ENCODE measurements around the gene GARRE1.

DNA sequence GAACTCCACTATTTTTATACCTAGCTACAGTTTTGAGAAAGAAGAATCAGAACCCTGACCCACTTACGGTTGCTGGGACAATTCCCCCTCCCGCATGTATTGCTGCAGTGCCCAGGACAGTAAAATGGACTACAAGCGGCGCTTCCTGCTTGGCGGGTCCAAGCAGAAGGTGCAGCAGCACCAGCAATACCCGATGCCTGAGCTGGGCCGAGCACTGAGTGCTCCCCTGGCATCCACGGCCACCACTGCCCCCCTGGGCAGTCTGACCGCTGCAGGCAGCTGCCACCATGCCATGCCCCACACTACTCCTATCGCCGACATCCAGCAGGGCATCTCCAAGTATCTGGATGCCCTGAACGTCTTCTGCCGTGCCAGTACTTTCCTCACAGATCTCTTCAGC is 46.0 kb downstream of the GARRE1 start:
- TF ChIP-seq, protein P1, sequence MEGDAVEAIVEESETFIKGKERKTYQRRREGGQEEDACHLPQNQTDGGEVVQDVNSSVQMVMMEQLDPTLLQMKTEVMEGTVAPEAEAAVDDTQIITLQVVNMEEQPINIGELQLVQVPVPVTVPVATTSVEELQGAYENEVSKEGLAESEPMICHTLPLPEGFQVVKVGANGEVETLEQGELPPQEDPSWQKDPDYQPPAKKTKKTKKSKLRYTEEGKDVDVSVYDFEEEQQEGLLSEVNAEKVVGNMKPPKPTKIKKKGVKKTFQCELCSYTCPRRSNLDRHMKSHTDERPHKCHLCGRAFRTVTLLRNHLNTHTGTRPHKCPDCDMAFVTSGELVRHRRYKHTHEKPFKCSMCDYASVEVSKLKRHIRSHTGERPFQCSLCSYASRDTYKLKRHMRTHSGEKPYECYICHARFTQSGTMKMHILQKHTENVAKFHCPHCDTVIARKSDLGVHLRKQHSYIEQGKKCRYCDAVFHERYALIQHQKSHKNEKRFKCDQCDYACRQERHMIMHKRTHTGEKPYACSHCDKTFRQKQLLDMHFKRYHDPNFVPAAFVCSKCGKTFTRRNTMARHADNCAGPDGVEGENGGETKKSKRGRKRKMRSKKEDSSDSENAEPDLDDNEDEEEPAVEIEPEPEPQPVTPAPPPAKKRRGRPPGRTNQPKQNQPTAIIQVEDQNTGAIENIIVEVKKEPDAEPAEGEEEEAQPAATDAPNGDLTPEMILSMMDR (IDR thresholded peaks at IDR 0.05; ENCODE audit: low read length) = no peak
- TF ChIP-seq EZH2phosphoT487 (IDR thresholded peaks at IDR 0.05; ENCODE audit: low read length) = no peak

Measured in MM.1S (cell line).